ENCODE measurements around the gene EPHB4. TPM values are rescaled to one million over a fixed set of nuclear protein-coding genes. Genes with fewer than 3 reads are reported as not detected.
A peak's percentile ranks its signal among the peaks of the same experiment; 100 is the strongest.

Gene EPHB4
- total and polyA plus RNA-seq, 12 donors = 13.8 to 41.6 (median 21.0) TPM

- no peaks in the 10 kb centered on the region for H3K36me3 ChIP-seq
- DNase-seq (no peak), ATAC-seq (no peak)
- H3K9me3 ChIP-seq = no peaks in the 10 kb centered on the region
- 90 to 98% methylated on average over 5 of the region's 5 CpGs for WGBS, 2 donors
- H3K27ac ChIP-seq = no peak overlapping the region
- H3K4me1 ChIP-seq = peaks cover 2 to 44% (median 25%) of the 10 kb centered on the region in 9 donors
- peaks cover 0 to 22% (median 4%) of the 10 kb centered on the region in 7 donors for H3K27me3 ChIP-seq
- no peak for TF ChIP-seq CTCF (IDR thresholded peaks at IDR 0.05)
- intact Hi-C loops (cut with DNase I) = no loop called here
- no peak overlapping the region for H3K4me3 ChIP-seq
Observed at GRCh38 chr7:100832281-100832633, 4.9 kb upstream of the EPHB4 start.

DNA sequence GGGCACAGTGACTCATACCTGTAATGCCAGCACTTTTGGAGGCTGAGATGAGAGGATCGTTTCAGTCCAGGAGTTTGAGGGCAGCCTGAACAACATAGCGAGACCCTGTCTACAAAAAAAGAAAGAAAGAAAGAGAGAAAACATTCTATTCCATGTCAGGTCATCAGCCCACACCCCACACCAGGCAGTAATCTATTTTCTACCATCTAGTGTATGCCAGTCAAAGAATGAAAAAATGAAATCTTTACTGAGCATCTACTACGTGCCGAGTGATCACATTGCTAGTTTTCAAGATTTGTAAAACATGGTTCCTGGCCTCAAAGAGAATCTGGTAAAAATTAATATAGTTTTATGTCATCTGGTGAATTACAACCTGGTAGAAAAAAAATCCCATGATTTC lies 3.1 kb upstream of the EPHB4 start:
- peak overlapping the region in 3 of 10 donors; percentile 90 to 93 (median 92) for H3K27ac ChIP-seq
- ATAC-seq = no peak

GRCh38 chr7:100829150-100829716 lies 1.9 kb upstream of the EPHB4 start:
- 27 to 30% methylated on average over 20 of the region's 20 CpGs for WGBS, 2 donors
- no peak for TF ChIP-seq CTCF (IDR thresholded peaks at IDR 0.05)
- peaks cover 0 to 2% (median 0%) of the 10 kb centered on the region in 9 donors for H3K36me3 ChIP-seq
- peak overlapping the region; percentile 53 to 95 (median 90) for H3K27ac ChIP-seq
- peak overlapping the region in 8 of 10 donors; percentile 15 to 89 (median 74) for H3K4me3 ChIP-seq
- peaks cover 2 to 43% (median 31%) of the 10 kb centered on the region in 9 donors for H3K4me1 ChIP-seq
- H3K27me3 ChIP-seq = peaks cover 0 to 45% (median 5%) of the 10 kb centered on the region in 7 donors
- DNase-seq = peak; percentile 73 to 79
- ATAC-seq = peak; percentile 16 to 69 (median 62)
- H3K9me3 ChIP-seq = no peaks in the 10 kb centered on the region
- intact Hi-C loops (cut with DNase I) = no loop called here

More for the DNA sequence above, 3.1 kb upstream of the EPHB4 start:
- H3K27me3 ChIP-seq = peaks cover 0 to 41% (median 5%) of the 10 kb centered on the region in 7 donors
- H3K4me3 ChIP-seq = no peak overlapping the region
- H3K9me3 ChIP-seq = no peaks in the 10 kb centered on the region
- DNase-seq = no peak
- H3K4me1 ChIP-seq = peaks cover 0 to 31% (median 23%) of the 10 kb centered on the region in 9 donors
- no peaks in the 10 kb centered on the region for H3K36me3 ChIP-seq
- WGBS, 2 donors = 89 to 96% methylated on average over 4 of the region's 4 CpGs
- intact Hi-C loops (cut with DNase I) = no loop called here
- no peak for TF ChIP-seq CTCF (IDR thresholded peaks at IDR 0.05)

- peaks cover 0 to 27% (median 7%) of the 10 kb centered on the region in 9 donors for H3K36me3 ChIP-seq
- peaks cover 2 to 53% (median 33%) of the 10 kb centered on the region in 9 donors for H3K4me1 ChIP-seq
- H3K9me3 ChIP-seq = no peaks in the 10 kb centered on the region
- ATAC-seq = peak in 3 of 8 donors; percentile 3 to 6 (median 5)
- intact Hi-C loops (cut with DNase I) = no loop called here
- WGBS, 2 donors = 0 to 1% methylated on average over 64 to 71 of the region's 71 CpGs
- DNase-seq = no peak
- peak overlapping the region; percentile 73 to 95 (median 90) for H3K27ac ChIP-seq
- H3K4me3 ChIP-seq = peak overlapping the region; percentile 42 to 89 (median 74)
- TF ChIP-seq CTCF (IDR thresholded peaks at IDR 0.05) = no peak
- peaks cover 0 to 45% (median 5%) of the 10 kb centered on the region in 7 donors for H3K27me3 ChIP-seq
Observed at GRCh38 chr7:100826514-100827329, 601 bp downstream of the EPHB4 start.
